Endothelial cell of umbilical vein (primary cell): ENCODE data around the gene C12orf57.

Experiments used
- CTCF ChIP-seq, 2 donors: IDR thresholded peaks; 1 replicate in 1 of 2; 2 replicates in 1 of 2; pipeline ENCODE4 v1.5.1; 2011; ENCODE audit warnings: low read length in 2 of 2, mild to moderate bottlenecking in 2 of 2, moderate library complexity in 2 of 2, control low read depth in 1 of 2, inconsistent platforms in 1 of 2, low read depth in 1 of 2; ENCODE audit not compliant: insufficient read depth in 1 of 2; ENCODE audit errors: extremely low read depth in 1 of 2
- FOS ChIP-seq: IDR thresholded peaks from 2 replicates; pipeline ENCODE4 v1.6.1; 2011; ENCODE audit warnings: mild to moderate bottlenecking, low read length, moderate library complexity, borderline replicate concordance; ENCODE audit not compliant: insufficient read depth
- GATA2 ChIP-seq: IDR thresholded peaks from 2 replicates; pipeline ENCODE4 v1.7.0; 2011; ENCODE audit warnings: low read depth, mild to moderate bottlenecking, moderate library complexity, mixed read lengths, low read length; ENCODE audit not compliant: insufficient read length, insufficient read depth
- MAX ChIP-seq: IDR thresholded peaks from 2 replicates; pipeline ENCODE4 v1.6.1; 2011; ENCODE audit not compliant: insufficient read depth, insufficient read length
- MYC ChIP-seq: IDR thresholded peaks from one replicate; pipeline ENCODE4 v1.6.1; 2011; ENCODE audit warnings: mild to moderate bottlenecking, low read depth, low read length
- POLR2A ChIP-seq: IDR thresholded peaks from 2 replicates; pipeline ENCODE4 v1.6.1; 2012; ENCODE audit warnings: low read depth, mild to moderate bottlenecking, control low read depth, low read length
- POLR2AphosphoS5 ChIP-seq: IDR thresholded peaks from 2 replicates; pipeline ENCODE4 v1.6.1; 2012; ENCODE audit warnings: low read depth, mild to moderate bottlenecking, control low read depth, low read length, moderate library complexity; ENCODE audit not compliant: insufficient read depth

- TF ChIP-seq POLR2A (no peak), CTCF (IDR thresholded peaks at IDR 0.05; ENCODE audit: extremely low read depth in 1 of 2, insufficient read depth in 1 of 2, low read depth in 1 of 2, low read length in 2 of 2) (no peak), FOS (no peak), MAX (no peak), POLR2AphosphoS5 (no peak), GATA2 (no peak), MYC (no peak)
Observed at GRCh38 chr12:6956021-6956727, 12.4 kb downstream of the C12orf57 start.
